ENCODE data around the gene CC2D2A. TPM values are rescaled to one million over a fixed set of nuclear protein-coding genes. Genes with fewer than 3 reads are reported as not detected.

The CC2D2A gene
- total and polyA plus RNA-seq, 10 of the 15 experiments (the other 5 are each of a cell fraction or from before 2014, with no cell fraction given) = 0.04 to 1.1 (median 0.26) TPM

DNA sequence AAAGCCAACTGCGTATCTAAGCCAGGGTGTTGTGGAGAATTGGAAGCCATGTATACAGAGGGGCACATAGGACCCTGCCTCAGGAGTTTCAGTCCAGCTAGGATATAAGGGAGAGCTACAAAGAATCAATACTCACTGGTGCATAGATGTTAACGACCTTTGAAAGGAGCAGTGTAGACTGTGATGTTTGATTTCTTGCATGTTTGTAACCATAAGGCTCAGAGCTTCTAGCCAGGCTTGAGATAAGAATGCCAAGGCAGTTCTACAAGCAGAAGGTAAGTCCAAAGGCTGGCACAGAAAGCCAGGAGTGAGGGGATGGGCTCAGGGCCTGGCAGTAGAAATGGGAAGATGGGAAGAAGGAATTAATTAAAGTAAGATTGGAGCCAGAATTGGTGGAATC is 75.7 kb downstream of the CC2D2A start (continued):
- TF ChIP-seq EGR1 (IDR thresholded peaks at IDR 0.05; ENCODE audit: borderline replicate concordance in 1 of 2, low read depth in 2 of 2, low read length in 2 of 2) = no peak

DNA sequence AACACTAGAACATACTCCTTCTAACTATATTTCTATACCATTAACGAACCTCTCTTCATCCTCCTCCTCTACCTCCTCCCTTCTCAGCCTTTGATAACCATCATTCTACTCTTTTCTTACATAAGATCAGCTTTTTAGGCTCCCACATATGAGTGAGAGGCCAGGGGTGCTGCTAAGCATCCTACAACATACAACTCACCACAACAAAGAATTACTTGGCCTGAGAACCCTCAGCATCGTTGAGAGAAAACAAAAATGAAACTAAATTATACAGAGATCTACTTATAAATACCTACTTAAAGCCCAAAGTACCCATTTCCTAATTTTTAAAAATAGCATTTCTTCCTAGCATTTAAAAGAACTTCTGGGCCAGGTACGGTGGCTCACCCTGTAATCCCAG is 77.7 kb downstream of the CC2D2A start:
- Histone ChIP-seq H3K4me1 (ENCODE audit: control insufficient read depth, insufficient read depth, low read length) (no peaks in the 10 kb centered on the region), H3K27me3 (replicated peaks in 1 of 2; ENCODE audit: control insufficient read depth in 2 of 2, insufficient read depth in 2 of 2, low read length in 1 of 2) (no peaks in the 10 kb centered on the region), H3K4me3 (no peak overlapping the region), H3K4me2 (ENCODE audit: control insufficient read depth, insufficient read depth) (peak overlapping the region; percentile 51; the same call in 1 of the 2 replicates), H3K79me2 (ENCODE audit: control insufficient read depth, insufficient read depth, low read length) (no peaks in the 10 kb centered on the region), H4K20me1 (ENCODE audit: control insufficient read depth, insufficient read depth) (no peaks in the 10 kb centered on the region), H2AFZ (ENCODE audit: control insufficient read depth, low read depth, low read length) (no peak overlapping the region), H3K27ac (ENCODE audit: control insufficient read depth, insufficient read depth) (no peak overlapping the region), H3K9me3 (replicated peaks; ENCODE audit: control insufficient read depth, insufficient read depth, low read length) (no peaks in the 10 kb centered on the region), H3K9ac (ENCODE audit: control insufficient read depth, insufficient read depth, low read length) (no peak overlapping the region), H3K36me3 (ENCODE audit: control insufficient read depth in 2 of 2, insufficient read depth in 2 of 2, low read length in 1 of 2) (no peaks in the 10 kb centered on the region)
- intact Hi-C loops (cut with micrococcal nuclease; ENCODE audit: unreplicated experiment) = no loop called here
- RAD21 ChIA-PET (ENCODE audit: unreplicated experiment) = no interaction called here
- BruUV-seq (replicated peaks) = no TSS peak
- POLR2A ChIA-PET = no interaction called here
- TF ChIP-seq RUNX3 (IDR thresholded peaks at IDR 0.05; ENCODE audit: low read length) = peak; percentile 55; the same call in 1 of the 2 replicates
- peak; percentile 74; the same call in 1 of the 2 replicates for TF ChIP-seq TCF7 (IDR thresholded peaks at IDR 0.05; ENCODE audit: borderline replicate concordance)
- TF ChIP-seq, protein P1, sequence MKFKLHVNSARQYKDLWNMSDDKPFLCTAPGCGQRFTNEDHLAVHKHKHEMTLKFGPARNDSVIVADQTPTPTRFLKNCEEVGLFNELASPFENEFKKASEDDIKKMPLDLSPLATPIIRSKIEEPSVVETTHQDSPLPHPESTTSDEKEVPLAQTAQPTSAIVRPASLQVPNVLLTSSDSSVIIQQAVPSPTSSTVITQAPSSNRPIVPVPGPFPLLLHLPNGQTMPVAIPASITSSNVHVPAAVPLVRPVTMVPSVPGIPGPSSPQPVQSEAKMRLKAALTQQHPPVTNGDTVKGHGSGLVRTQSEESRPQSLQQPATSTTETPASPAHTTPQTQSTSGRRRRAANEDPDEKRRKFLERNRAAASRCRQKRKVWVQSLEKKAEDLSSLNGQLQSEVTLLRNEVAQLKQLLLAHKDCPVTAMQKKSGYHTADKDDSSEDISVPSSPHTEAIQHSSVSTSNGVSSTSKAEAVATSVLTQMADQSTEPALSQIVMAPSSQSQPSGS (IDR thresholded peaks at IDR 0.05; ENCODE audit: low read length) = no peak
- TF ChIP-seq PML (IDR thresholded peaks at IDR 0.05; ENCODE audit: low read length) = no peak
- no peak for TF ChIP-seq SP1 (IDR thresholded peaks at IDR 0.05; ENCODE audit: low read depth, low read length)
- no peak for TF ChIP-seq NRF1 (conservative IDR thresholded peaks at IDR 0.05; ENCODE audit: low read depth, low read length)
- TF ChIP-seq, protein P2, sequence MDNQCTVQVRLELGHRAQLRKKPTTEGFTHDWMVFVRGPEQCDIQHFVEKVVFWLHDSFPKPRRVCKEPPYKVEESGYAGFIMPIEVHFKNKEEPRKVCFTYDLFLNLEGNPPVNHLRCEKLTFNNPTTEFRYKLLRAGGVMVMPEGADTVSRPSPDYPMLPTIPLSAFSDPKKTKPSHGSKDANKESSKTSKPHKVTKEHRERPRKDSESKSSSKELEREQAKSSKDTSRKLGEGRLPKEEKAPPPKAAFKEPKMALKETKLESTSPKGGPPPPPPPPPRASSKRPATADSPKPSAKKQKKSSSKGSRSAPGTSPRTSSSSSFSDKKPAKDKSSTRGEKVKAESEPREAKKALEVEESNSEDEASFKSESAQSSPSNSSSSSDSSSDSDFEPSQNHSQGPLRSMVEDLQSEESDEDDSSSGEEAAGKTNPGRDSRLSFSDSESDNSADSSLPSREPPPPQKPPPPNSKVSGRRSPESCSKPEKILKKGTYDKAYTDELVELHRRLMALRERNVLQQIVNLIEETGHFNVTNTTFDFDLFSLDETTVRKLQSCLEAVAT (IDR thresholded peaks at IDR 0.05) = no peak
- TF ChIP-seq, protein P3, sequence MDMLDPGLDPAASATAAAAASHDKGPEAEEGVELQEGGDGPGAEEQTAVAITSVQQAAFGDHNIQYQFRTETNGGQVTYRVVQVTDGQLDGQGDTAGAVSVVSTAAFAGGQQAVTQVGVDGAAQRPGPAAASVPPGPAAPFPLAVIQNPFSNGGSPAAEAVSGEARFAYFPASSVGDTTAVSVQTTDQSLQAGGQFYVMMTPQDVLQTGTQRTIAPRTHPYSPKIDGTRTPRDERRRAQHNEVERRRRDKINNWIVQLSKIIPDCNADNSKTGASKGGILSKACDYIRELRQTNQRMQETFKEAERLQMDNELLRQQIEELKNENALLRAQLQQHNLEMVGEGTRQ (IDR thresholded peaks at IDR 0.05; ENCODE audit: borderline replicate concordance, low read depth, low read length) = no peak
- TF ChIP-seq YY1 (IDR thresholded peaks at IDR 0.05; ENCODE audit: low read depth, low read length) = no peak
- no peak for TF ChIP-seq SMARCA5 (IDR thresholded peaks at IDR 0.05)
- no peak for TF ChIP-seq NBN (IDR thresholded peaks at IDR 0.05)
- ATAC-seq (peak; percentile 67), FAIRE-seq (no peak), DNase-seq (ENCODE audit: low read depth, low spot score) (peak; percentile 3)
- SMC1A ChIA-PET (ENCODE audit: uncharacterized antibody, unreplicated experiment) = no interaction called here
- CTCF ChIA-PET = no interaction called here
- in situ Hi-C loops (cut with MboI) = no loop called here
- 3% methylated on average over 3 of the region's 3 CpGs for WGBS (ENCODE audit: insufficient coverage, insufficient replicate concordance, low lambda C conversion rate, missing lambda C conversion rate)

Measured in GM12878 (cell line).